K562 (cell line): ENCODE measurements around the gene MYLIP. TPM values are rescaled to one million over a fixed set of nuclear protein-coding genes. Genes with fewer than 3 reads are reported as not detected.

ENCODE experiments used
- BACH1 ChIP-seq: fragments of 200-800 bp; sonication (Bioruptor generic); IDR thresholded peaks from 2 replicates; pipeline ENCODE4 v1.6.1; 2016; ENCODE audit warnings: missing genetic modification characterization, missing compliant biosample characterization
- DMBX1 ChIP-seq: fragments of 250-450 bp; sonication (Bioruptor Pico); IDR thresholded peaks from 2 replicates; pipeline ENCODE4 v1.8.0; 2022; ENCODE audit warnings: inconsistent platforms, mild to moderate bottlenecking, moderate library complexity, borderline replicate concordance
- ELK1 ChIP-seq: sonication (generic); formaldehyde crosslinking; IDR thresholded peaks from 2 replicates; pipeline ENCODE4 v1.8.1; 2022; ENCODE audit warnings: missing genetic modification reagents
- ETV1 ChIP-seq: fragments of 450-650 bp; conservative IDR thresholded peaks from 2 replicates; pipeline ENCODE4 v1.6.1; 2016; ENCODE audit warnings: missing genetic modification characterization, control low read depth, low read depth, missing compliant biosample characterization
- FOXJ2 ChIP-seq: fragments of 200-800 bp; sonication (Bioruptor generic); IDR thresholded peaks from 2 replicates; pipeline ENCODE4 v1.6.1; 2016; ENCODE audit warnings: missing genetic modification characterization, missing compliant biosample characterization
- FOXK1 ChIP-seq: sonication (generic); formaldehyde crosslinking; IDR thresholded peaks from 2 replicates; pipeline ENCODE4 v1.8.0; 2022; ENCODE audit warnings: missing genetic modification reagents, mild to moderate bottlenecking, borderline replicate concordance
- GATAD2B ChIP-seq: fragments of 450-650 bp; IDR thresholded peaks from 2 replicates; pipeline ENCODE4 v1.6.1; 2017; ENCODE audit warnings: mild to moderate bottlenecking, borderline replicate concordance
- HEY1 ChIP-seq: fragments of 250-450 bp; sonication (Bioruptor Pico); IDR thresholded peaks from 2 replicates; pipeline ENCODE4 v1.5.0; 2020; ENCODE audit warnings: mild to moderate bottlenecking, moderate library complexity, borderline replicate concordance
- HMG20B ChIP-seq: fragments of 250-450 bp; sonication (Bioruptor Pico); IDR thresholded peaks from 2 replicates; pipeline ENCODE4 v1.5.0; 2021; ENCODE audit warnings: mild to moderate bottlenecking
- NFE2L1 ChIP-seq: fragments of 450-650 bp; IDR thresholded peaks from 2 replicates; pipeline ENCODE4 v1.6.1; 2016; ENCODE audit warnings: missing genetic modification characterization, low read depth, mild to moderate bottlenecking, missing compliant biosample characterization, moderate library complexity, borderline replicate concordance
- NFIX ChIP-seq: fragments of 250-450 bp; sonication (Bioruptor Pico); IDR thresholded peaks from 2 replicates; pipeline ENCODE4 v1.4.0; 2020; ENCODE audit warnings: low read depth, mild to moderate bottlenecking, moderate library complexity
- NR2C2 ChIP-seq, 2 experiments: fragments of 200-800 bp in 1 of 2; sonication (Bioruptor generic) in 1 of 2; sonication (generic) in 1 of 2; formaldehyde crosslinking in 1 of 2; IDR thresholded peaks; 2 replicates each; pipeline versions ENCODE4 v1.6.1 to v1.8.0; 2016 to 2022; ENCODE audit warnings: mild to moderate bottlenecking in 1 of 2, missing compliant biosample characterization in 1 of 2, missing genetic modification characterization in 1 of 2, missing genetic modification reagents in 1 of 2
- POLR3A ChIP-seq: IDR thresholded peaks from 2 replicates; pipeline ENCODE4 v1.6.1; 2011; ENCODE audit warnings: borderline replicate concordance, mild to moderate bottlenecking, moderate library complexity; ENCODE audit not compliant: insufficient read length, insufficient read depth; ENCODE audit errors: extremely low read depth
- RCOR1 ChIP-seq, 2 experiments: IDR thresholded peaks; 2 replicates each; pipeline ENCODE4 v1.6.1; 2012; ENCODE audit warnings: low read depth in 2 of 2, low read length in 2 of 2, borderline replicate concordance in 1 of 2, improper control_type of control experiment in 1 of 2
- SAFB ChIP-seq: fragments of 200-400 bp; formaldehyde crosslinking; IDR thresholded peaks from 2 replicates; pipeline ENCODE4 v1.6.1; 2017; ENCODE audit warnings: low read depth, low read length, borderline replicate concordance
- SETDB1 ChIP-seq: IDR thresholded peaks from one replicate; pipeline ENCODE4 v1.6.1; 2012; ENCODE audit warnings: low read length, control low read depth, inconsistent platforms
- SRSF1 ChIP-seq: fragments of 200-400 bp; formaldehyde crosslinking; IDR thresholded peaks from 2 replicates; pipeline ENCODE4 v1.6.1; 2017; ENCODE audit warnings: mild to moderate bottlenecking, low read depth, low read length, moderate library complexity
- TCF7 ChIP-seq: sonication (generic); IDR thresholded peaks from 2 replicates; pipeline ENCODE4 v1.6.1; 2016; ENCODE audit warnings: antibody characterized with exemption, borderline replicate concordance
- TRIM24 ChIP-seq, 2 experiments: fragments of 450-650 bp; IDR thresholded peaks; 2 replicates each; pipeline ENCODE4 v1.6.1; 2016
- ZNF639 ChIP-seq, 2 experiments: fragments of 200-800 bp in 1 of 2; sonication (Bioruptor generic) in 1 of 2; sonication (generic) in 1 of 2; formaldehyde crosslinking in 1 of 2; IDR thresholded peaks in 1 of 2; conservative IDR thresholded peaks in 1 of 2; 2 replicates each; pipeline versions ENCODE4 v1.5.0 to v1.6.1; 2016 to 2020; ENCODE audit warnings: missing compliant biosample characterization in 1 of 2, missing genetic modification characterization in 1 of 2, missing genetic modification reagents in 1 of 2
- ZNF668 ChIP-seq: fragments of 250-450 bp; sonication (Bioruptor Pico); IDR thresholded peaks from 2 replicates; pipeline ENCODE4 v1.8.0; 2022; ENCODE audit warnings: mild to moderate bottlenecking, inconsistent platforms
- ZNF740 ChIP-seq, 3 experiments: fragments of 200-800 bp in 1 of 3; sonication (Bioruptor generic) in 1 of 3; sonication (generic) in 1 of 3; formaldehyde crosslinking in 1 of 3; IDR thresholded peaks; 2 replicates each; pipeline versions ENCODE4 v1.6.1 to v1.8.0; 2016 to 2022; ENCODE audit warnings: mild to moderate bottlenecking in 2 of 3, missing compliant biosample characterization in 2 of 3, missing genetic modification characterization in 2 of 3, missing genetic modification reagents in 1 of 3
- ZNF79 ChIP-seq: fragments of 250-450 bp; sonication (Bioruptor Pico); IDR thresholded peaks from 2 replicates; pipeline ENCODE4 v1.4.0; 2020; ENCODE audit warnings: low read depth, mild to moderate bottlenecking, moderate library complexity
- polyA plus RNA-seq, 8 experiments: library from polyadenylated mRNA; depleted of rRNA in 4 of 8; stranded (reverse) in 5 of 8; unstranded in 3 of 8; fragments of >200 nt; fragmentation: Nextera tagmentation in 2 of 8; fragmentation: Illumina TruSeq in 1 of 8; extraction: Ambion mirVana in 2 of 8; extraction: Trizol in 1 of 8; gene quantifications; 2 replicates each; pipeline versions ENCODE4 v1.2.1 to v1.2.3, GENCODE V29; 2011 to 2014; ENCODE audit warnings: inconsistent platforms in 1 of 8, missing spikeins in 1 of 8
- total RNA-seq, 7 experiments: library from RNA; depleted of rRNA in 6 of 7; stranded (reverse); fragments of >200 nt in 6 of 7; fragmentation: Illumina TruSeq in 2 of 7; extraction: Trizol in 2 of 7; gene quantifications; 2 replicates each; pipeline versions ENCODE4 v1.2.1 to v1.2.3, GENCODE V29; 2011 to 2021; ENCODE audit warnings: low replicate concordance in 1 of 7

MYLIP gene
- total and polyA plus RNA-seq, 9 of the 15 experiments (the other 6 are each of a cell fraction or from before 2014, with no cell fraction given): 10.8 to 43.5 (median 31.5) TPM

- TF ChIP-seq FOXJ2 (tag) (no peak), HMG20B (CRISPR knock-in tag) (no peak), NR2C2 (CRISPR knock-in tag; IDR thresholded peaks at IDR 0.05) (no peak), NR2C2 (tag; IDR thresholded peaks at IDR 0.05) (no peak), SETDB1 (no peak), ZNF668 (CRISPR knock-in tag) (no peak), ETV1 (tag) (no peak), ZNF740 (CRISPR knock-in tag; IDR thresholded peaks at IDR 0.05) (no peak), ZNF740 (tag; IDR thresholded peaks at IDR 0.05) (no peak; a peak in 1 of 4 replicates), GATAD2B (no peak), BACH1 (tag) (no peak), FOXK1 (CRISPR knock-in tag) (no peak), TRIM24 (IDR thresholded peaks at IDR 0.05) (no peak), TCF7 (no peak), RCOR1 (IDR thresholded peaks at IDR 0.05; ENCODE audit: borderline replicate concordance in 1 of 2, low read depth in 2 of 2, low read length in 2 of 2) (no peak), DMBX1 (CRISPR knock-in tag) (no peak), NFE2L1 (tag) (no peak), ELK1 (no peak), ZNF639 (CRISPR knock-in tag; conservative IDR thresholded peaks at IDR 0.05 in 1 of 2, IDR thresholded peaks at IDR 0.05 in 1 of 2) (no peak), POLR3A (no peak), HEY1 (CRISPR knock-in tag) (no peak), ZNF79 (no peak), NFIX (no peak), SAFB (no peak), SRSF1 (no peak)
These were observed 926 bp downstream of the MYLIP start (continued) for GRCh38 chr6:16129623-16130401.
